ENCODE results near the gene KIRREL3. TPM values are rescaled to one million over a fixed set of nuclear protein-coding genes. Genes with fewer than 3 reads are reported as not detected.

The KIRREL3 gene
- total and polyA plus RNA-seq, 2 of the 4 experiments (the other 2 are of a cell fraction): 10.9 to 15.9 TPM

DNA sequence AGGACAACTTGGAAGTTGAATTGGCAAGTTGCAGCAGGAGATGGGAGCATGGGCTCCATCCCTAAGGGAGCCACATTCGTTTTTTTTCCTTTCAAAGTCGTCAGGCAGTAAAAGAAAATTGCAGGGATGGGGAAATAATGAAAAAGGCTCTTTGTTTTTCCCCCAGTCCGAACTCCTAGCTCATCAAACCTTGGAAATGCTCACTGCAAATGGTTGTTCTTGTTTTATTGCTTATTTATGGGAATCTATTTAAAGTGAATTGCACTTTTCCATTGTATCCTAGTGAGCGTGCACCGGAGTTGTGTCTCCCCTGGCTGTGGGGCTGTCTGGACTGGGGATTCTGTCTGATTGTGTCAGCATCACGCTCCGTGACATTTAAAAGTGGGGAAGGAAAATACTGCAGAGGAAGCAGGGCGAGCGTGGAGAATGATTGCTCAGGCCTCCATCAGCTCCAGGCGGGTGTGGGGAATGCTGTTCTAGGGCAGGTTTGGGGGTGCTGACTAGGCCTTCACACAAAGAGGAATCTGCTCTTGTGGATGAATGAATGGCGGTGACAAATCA is 306.4 kb downstream of the KIRREL3 start:
- Histone ChIP-seq H4K91ac (ENCODE audit: insufficient read depth, low read depth, low read length) (no peak overlapping the region), H4K8ac (ENCODE audit: low read depth in 2 of 2, low read length in 2 of 2) (no peak overlapping the region), H3K18ac (ENCODE audit: low read depth, low read length) (no peak overlapping the region), H2BK15ac (ENCODE audit: low read depth, low read length) (no peak overlapping the region), H3K79me1 (ENCODE audit: low read depth in 1 of 2, low read length in 2 of 2) (no peaks in the 10 kb centered on the region; a peak in 2 of 4 replicates), H3K9me3 (ENCODE audit: control insufficient read depth, insufficient read depth, low read length) (0 out of 2 replicates have a peak, but pooled peaks cover 2% of the 10 kb centered on the region), H3K56ac (ENCODE audit: extremely low read depth, insufficient read depth, low read length) (no peak overlapping the region), H3K4me2 (ENCODE audit: low read depth, low read length) (no peak overlapping the region), H4K5ac (ENCODE audit: low read depth, low read length) (no peak overlapping the region), H3K36me3 (ENCODE audit: control insufficient read depth, insufficient read depth, low read length) (no peaks in the 10 kb centered on the region), H4K20me1 (ENCODE audit: insufficient read depth, low read length) (no peaks in the 10 kb centered on the region), H3K23ac (ENCODE audit: low read depth, low read length) (no peak overlapping the region), H3K9me1 (ENCODE audit: insufficient read depth, low read length) (peaks cover 4% of the 10 kb centered on the region; the same call in 1 of the 2 replicates), H3K14ac (replicated peaks; ENCODE audit: low read depth, low read length) (no peak overlapping the region), H3K4me1 (ENCODE audit: control insufficient read depth, insufficient read depth, low read length) (no peaks in the 10 kb centered on the region), H2BK5ac (ENCODE audit: low read depth, low read length, poor library complexity, severe bottlenecking) (no peak overlapping the region), H3K27me3 (ENCODE audit: control insufficient read depth, insufficient read depth, low read length) (no peaks in the 10 kb centered on the region), H2AK5ac (ENCODE audit: low read depth, low read length) (no peak overlapping the region), H3K27ac (ENCODE audit: insufficient read depth, low read length) (no peak overlapping the region), H3K4me3 (ENCODE audit: insufficient read depth, low read depth, low read length) (no peak overlapping the region), H2BK120ac (ENCODE audit: low read depth, low read length) (no peak overlapping the region), H3K4ac (ENCODE audit: low read depth, low read length) (no peak overlapping the region), H3K9ac (ENCODE audit: low read depth, low read length) (no peak overlapping the region), H2BK20ac (ENCODE audit: low read depth, low read length) (no peak overlapping the region), H2AFZ (replicated peaks; ENCODE audit: low read length, poor library complexity) (no peak overlapping the region), H2AK9ac (replicated peaks; ENCODE audit: low read depth, low read length, poor library complexity) (no peak overlapping the region)
- ChIA-PET CTCF (no interaction called here), POLR2A (ENCODE audit: unreplicated experiment) (no interaction called here)
- ATAC-seq (ENCODE audit: low read depth) (no peak), DNase-seq (no peak)
- no peak for TF ChIP-seq NFE2L2 (IDR thresholded peaks at IDR 0.05; ENCODE audit: low read depth, low read length)
- TF ChIP-seq MAZ (IDR thresholded peaks at IDR 0.05; ENCODE audit: borderline replicate concordance, low read depth, low read length): no peak
- TF ChIP-seq, protein P1, sequence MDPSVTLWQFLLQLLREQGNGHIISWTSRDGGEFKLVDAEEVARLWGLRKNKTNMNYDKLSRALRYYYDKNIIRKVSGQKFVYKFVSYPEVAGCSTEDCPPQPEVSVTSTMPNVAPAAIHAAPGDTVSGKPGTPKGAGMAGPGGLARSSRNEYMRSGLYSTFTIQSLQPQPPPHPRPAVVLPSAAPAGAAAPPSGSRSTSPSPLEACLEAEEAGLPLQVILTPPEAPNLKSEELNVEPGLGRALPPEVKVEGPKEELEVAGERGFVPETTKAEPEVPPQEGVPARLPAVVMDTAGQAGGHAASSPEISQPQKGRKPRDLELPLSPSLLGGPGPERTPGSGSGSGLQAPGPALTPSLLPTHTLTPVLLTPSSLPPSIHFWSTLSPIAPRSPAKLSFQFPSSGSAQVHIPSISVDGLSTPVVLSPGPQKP (IDR thresholded peaks at IDR 0.05; ENCODE audit: borderline replicate concordance, low read depth, low read length): no peak
- TF ChIP-seq BHLHE40 (IDR thresholded peaks at IDR 0.05; ENCODE audit: low read depth, low read length): no peak
- TF ChIP-seq RCOR1 (IDR thresholded peaks at IDR 0.05; ENCODE audit: insufficient replicate concordance, low read length): no peak
- TF ChIP-seq MAFK (IDR thresholded peaks at IDR 0.05; ENCODE audit: low read depth, low read length): no peak
- TF ChIP-seq RAD21 (IDR thresholded peaks at IDR 0.05; ENCODE audit: low read length): no peak
- TF ChIP-seq POLR2A (IDR thresholded peaks at IDR 0.05; ENCODE audit: low read depth, low read length): no peak
- no peak for TF ChIP-seq CHD1 (IDR thresholded peaks at IDR 0.05; ENCODE audit: low read depth, low read length)
- no peak for TF ChIP-seq FOS (IDR thresholded peaks at IDR 0.05; ENCODE audit: low read depth, low read length)
- no peak for TF ChIP-seq SMC3 (IDR thresholded peaks at IDR 0.05; ENCODE audit: low read depth, low read length)
- TF ChIP-seq MXI1 (IDR thresholded peaks at IDR 0.05; ENCODE audit: borderline replicate concordance, low read depth, low read length): no peak
- no peak for TF ChIP-seq RFX5 (IDR thresholded peaks at IDR 0.05; ENCODE audit: low read depth, low read length)
- TF ChIP-seq, protein P2, sequence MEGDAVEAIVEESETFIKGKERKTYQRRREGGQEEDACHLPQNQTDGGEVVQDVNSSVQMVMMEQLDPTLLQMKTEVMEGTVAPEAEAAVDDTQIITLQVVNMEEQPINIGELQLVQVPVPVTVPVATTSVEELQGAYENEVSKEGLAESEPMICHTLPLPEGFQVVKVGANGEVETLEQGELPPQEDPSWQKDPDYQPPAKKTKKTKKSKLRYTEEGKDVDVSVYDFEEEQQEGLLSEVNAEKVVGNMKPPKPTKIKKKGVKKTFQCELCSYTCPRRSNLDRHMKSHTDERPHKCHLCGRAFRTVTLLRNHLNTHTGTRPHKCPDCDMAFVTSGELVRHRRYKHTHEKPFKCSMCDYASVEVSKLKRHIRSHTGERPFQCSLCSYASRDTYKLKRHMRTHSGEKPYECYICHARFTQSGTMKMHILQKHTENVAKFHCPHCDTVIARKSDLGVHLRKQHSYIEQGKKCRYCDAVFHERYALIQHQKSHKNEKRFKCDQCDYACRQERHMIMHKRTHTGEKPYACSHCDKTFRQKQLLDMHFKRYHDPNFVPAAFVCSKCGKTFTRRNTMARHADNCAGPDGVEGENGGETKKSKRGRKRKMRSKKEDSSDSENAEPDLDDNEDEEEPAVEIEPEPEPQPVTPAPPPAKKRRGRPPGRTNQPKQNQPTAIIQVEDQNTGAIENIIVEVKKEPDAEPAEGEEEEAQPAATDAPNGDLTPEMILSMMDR (conservative IDR thresholded peaks at IDR 0.05; ENCODE audit: low read depth, low read length): no peak
- TF ChIP-seq CEBPB (IDR thresholded peaks at IDR 0.05; ENCODE audit: low read depth, low read length): no peak
- TF ChIP-seq, protein P3, sequence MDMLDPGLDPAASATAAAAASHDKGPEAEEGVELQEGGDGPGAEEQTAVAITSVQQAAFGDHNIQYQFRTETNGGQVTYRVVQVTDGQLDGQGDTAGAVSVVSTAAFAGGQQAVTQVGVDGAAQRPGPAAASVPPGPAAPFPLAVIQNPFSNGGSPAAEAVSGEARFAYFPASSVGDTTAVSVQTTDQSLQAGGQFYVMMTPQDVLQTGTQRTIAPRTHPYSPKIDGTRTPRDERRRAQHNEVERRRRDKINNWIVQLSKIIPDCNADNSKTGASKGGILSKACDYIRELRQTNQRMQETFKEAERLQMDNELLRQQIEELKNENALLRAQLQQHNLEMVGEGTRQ (IDR thresholded peaks at IDR 0.05; ENCODE audit: low read depth, low read length): no peak
- BruUV-seq (replicated peaks): no TSS peak
- intact Hi-C loops (cut with micrococcal nuclease) (no loop called here), in situ Hi-C loops (cut with MboI; ENCODE audit: low sequenced_read_pairs) (no loop called here), dilution Hi-C loops (cut with HindIII; ENCODE audit: low sequenced_read_pairs, unreplicated experiment) (no loop called here)
- WGBS, 2 experiments (ENCODE audit: extremely low coverage in 2 of 2, insufficient read length in 1 of 2): 88% methylated on average over 4 of the region's 11 CpGs; no CpG with 5 or more reads in 1 of the 2 experiments

Measured in IMR-90 (cell line).